ENCODE results near the gene SUFU. TPM values are rescaled to one million over a fixed set of nuclear protein-coding genes. Genes with fewer than 3 reads are reported as not detected.

Gene SUFU
- total and polyA plus RNA-seq, 2 of the 13 experiments (the other 11 are each of a cell fraction or from before 2014, with no cell fraction given), result 2.9 to 5.5 TPM

GRCh38 chr10:102527546-102527945 is 23.8 kb downstream of the SUFU start:
- no peaks in the 10 kb centered on the region for H3K27me3 ChIP-seq (ENCODE audit: control insufficient read depth in 1 of 2, insufficient read depth in 2 of 2, low read length in 2 of 2)
- DNase-seq (ENCODE audit: low spot score) (no peak), ATAC-seq (no peak), FAIRE-seq (no peak)
- no peaks in the 10 kb centered on the region for H4K20me1 ChIP-seq (ENCODE audit: insufficient read depth, low read length)
- H3K4me3 ChIP-seq (replicated peaks in 1 of 3; ENCODE audit: insufficient read depth in 1 of 3, low read depth in 2 of 3, low read length in 3 of 3), result no peak overlapping the region
- 100% methylated on average over 2 of the region's 2 CpGs for WGBS (ENCODE audit: low lambda C conversion rate)
- no peak overlapping the region for H3K9ac ChIP-seq (ENCODE audit: insufficient read depth, low read depth, low read length)
- in situ Hi-C loops (cut with HindIII; ENCODE audit: extremely low pct_ligation_motif_present, low pct_unique_long_range_greater_than_20kb) (no loop called here), intact Hi-C loops (cut with micrococcal nuclease; ENCODE audit: unreplicated experiment) (no loop called here)
- TF ChIP-seq ZSCAN9 (CRISPR knock-in tag; IDR thresholded peaks at IDR 0.05; ENCODE audit: borderline replicate concordance) (no peak), ZBTB44 (CRISPR knock-in tag; IDR thresholded peaks at IDR 0.05) (no peak), NFE2L2 (IDR thresholded peaks at IDR 0.05; ENCODE audit: low read length) (no peak), PRPF4 (IDR thresholded peaks at IDR 0.05; ENCODE audit: low read depth, low read length, poor library complexity, severe bottlenecking) (no peak), NFAT5 (CRISPR knock-in tag; IDR thresholded peaks at IDR 0.05) (no peak), SIX1 (CRISPR knock-in tag; IDR thresholded peaks at IDR 0.05; ENCODE audit: borderline replicate concordance) (no peak), REXO4 (CRISPR knock-in tag; IDR thresholded peaks at IDR 0.05; ENCODE audit: borderline replicate concordance) (no peak), ZC3H13 (CRISPR knock-in tag; IDR thresholded peaks at IDR 0.05) (no peak), ZNF607 (CRISPR knock-in tag; IDR thresholded peaks at IDR 0.05; ENCODE audit: borderline replicate concordance) (no peak), NFIB (CRISPR knock-in tag; IDR thresholded peaks at IDR 0.05; ENCODE audit: borderline replicate concordance) (no peak), ZSCAN31 (CRISPR knock-in tag; IDR thresholded peaks at IDR 0.05; ENCODE audit: low read depth) (no peak), ZNF484 (CRISPR knock-in tag; IDR thresholded peaks at IDR 0.05; ENCODE audit: borderline replicate concordance, low read depth) (no peak), ZSCAN25 (CRISPR knock-in tag; IDR thresholded peaks at IDR 0.05) (no peak), ZNF772 (CRISPR knock-in tag; IDR thresholded peaks at IDR 0.05) (no peak)
- no peak overlapping the region for H2AFZ ChIP-seq (ENCODE audit: low read length)
- no peaks in the 10 kb centered on the region for H3K79me2 ChIP-seq (ENCODE audit: insufficient read depth, low read length)
- peaks cover 2 to 7% of the 10 kb centered on the region in 2 experiments; a peak in 3 of 5 replicates for H3K36me3 ChIP-seq (replicated peaks in 1 of 2; ENCODE audit: control insufficient read depth in 1 of 2, insufficient read depth in 2 of 2, low read length in 2 of 2)
- no peak overlapping the region for H3K27ac ChIP-seq (ENCODE audit: extremely low read length, insufficient read depth, low read length)
- ChIA-PET POLR2A (no interaction called here), CTCF (ENCODE audit: low intra/inter-chr PET ratio, low total read pairs) (no interaction called here)
- H3K4me2 ChIP-seq (ENCODE audit: low read depth, low read length), result no peak overlapping the region
- H3K4me1 ChIP-seq (ENCODE audit: insufficient read depth, low read length), result peaks cover 8% of the 10 kb centered on the region; the same call in 1 of the 2 replicates
- no peaks in the 10 kb centered on the region for H3K9me3 ChIP-seq (ENCODE audit: low read length)
- no TSS peak for BruUV-seq (replicated peaks)

Measured in HepG2 (cell line).